Measurements from ENCODE around the gene CTSW.
A peak's percentile ranks its signal among the peaks of the same experiment; 100 is the strongest.
"Not testable (repeated sequence)": the region's sequence is repeated elsewhere in the genome, so short reads cannot be mapped to it uniquely, and the experiment has no call there.

Gene CTSW, protein sequence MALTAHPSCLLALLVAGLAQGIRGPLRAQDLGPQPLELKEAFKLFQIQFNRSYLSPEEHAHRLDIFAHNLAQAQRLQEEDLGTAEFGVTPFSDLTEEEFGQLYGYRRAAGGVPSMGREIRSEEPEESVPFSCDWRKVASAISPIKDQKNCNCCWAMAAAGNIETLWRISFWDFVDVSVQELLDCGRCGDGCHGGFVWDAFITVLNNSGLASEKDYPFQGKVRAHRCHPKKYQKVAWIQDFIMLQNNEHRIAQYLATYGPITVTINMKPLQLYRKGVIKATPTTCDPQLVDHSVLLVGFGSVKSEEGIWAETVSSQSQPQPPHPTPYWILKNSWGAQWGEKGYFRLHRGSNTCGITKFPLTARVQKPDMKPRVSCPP

DNA sequence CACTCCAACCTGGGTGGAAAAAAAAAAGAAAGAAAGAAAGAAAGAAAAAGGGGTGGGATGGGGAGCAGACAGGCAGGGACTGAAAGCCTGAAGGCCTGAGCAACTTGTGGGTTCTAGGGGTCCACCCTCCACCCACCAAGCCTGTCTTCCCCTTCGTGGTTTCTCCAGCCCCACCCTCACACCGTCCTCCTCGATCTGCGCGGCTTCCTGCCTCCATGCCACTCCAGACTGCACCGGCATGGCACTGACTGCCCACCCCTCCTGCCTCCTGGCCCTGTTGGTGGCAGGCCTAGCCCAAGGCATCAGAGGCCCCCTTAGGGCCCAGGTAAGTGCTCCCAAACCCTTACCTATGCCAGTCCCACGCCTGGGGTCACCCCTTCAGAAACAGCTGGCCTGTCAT, at the start of gene CTSW:
Gene CTSW, plus strand, starts transcription at position 221 of the 400 bp plus-strand sequence. Its CDS starts 18 bp downstream, at position 239.
- Histone ChIP-seq H3K36me3 (ENCODE audit: control insufficient read depth, insufficient read depth, low read length) (no peaks in the 10 kb centered on the region), H2AFZ (no peak within 1 kb of the TSS), H3K4me2 (ENCODE audit: low read length) (no peak within 1 kb of the TSS), H3K4me1 (no peaks in the 10 kb centered on the region), H3K4me3 (ENCODE audit: low read depth, low read length) (no peak within 1 kb of the TSS), H3K9me3 (ENCODE audit: control insufficient read depth, low read length) (no peaks in the 10 kb centered on the region), H3K9ac (no peak within 1 kb of the TSS), H3K27ac (no peak within 1 kb of the TSS), H3K27me3 (ENCODE audit: control insufficient read depth, insufficient read depth, low read length) (no peaks in the 10 kb centered on the region), H3K79me2 (no peaks in the 10 kb centered on the region)
- TF ChIP-seq, protein P1, sequence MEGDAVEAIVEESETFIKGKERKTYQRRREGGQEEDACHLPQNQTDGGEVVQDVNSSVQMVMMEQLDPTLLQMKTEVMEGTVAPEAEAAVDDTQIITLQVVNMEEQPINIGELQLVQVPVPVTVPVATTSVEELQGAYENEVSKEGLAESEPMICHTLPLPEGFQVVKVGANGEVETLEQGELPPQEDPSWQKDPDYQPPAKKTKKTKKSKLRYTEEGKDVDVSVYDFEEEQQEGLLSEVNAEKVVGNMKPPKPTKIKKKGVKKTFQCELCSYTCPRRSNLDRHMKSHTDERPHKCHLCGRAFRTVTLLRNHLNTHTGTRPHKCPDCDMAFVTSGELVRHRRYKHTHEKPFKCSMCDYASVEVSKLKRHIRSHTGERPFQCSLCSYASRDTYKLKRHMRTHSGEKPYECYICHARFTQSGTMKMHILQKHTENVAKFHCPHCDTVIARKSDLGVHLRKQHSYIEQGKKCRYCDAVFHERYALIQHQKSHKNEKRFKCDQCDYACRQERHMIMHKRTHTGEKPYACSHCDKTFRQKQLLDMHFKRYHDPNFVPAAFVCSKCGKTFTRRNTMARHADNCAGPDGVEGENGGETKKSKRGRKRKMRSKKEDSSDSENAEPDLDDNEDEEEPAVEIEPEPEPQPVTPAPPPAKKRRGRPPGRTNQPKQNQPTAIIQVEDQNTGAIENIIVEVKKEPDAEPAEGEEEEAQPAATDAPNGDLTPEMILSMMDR (IDR thresholded peaks at IDR 0.05) = no peak

DNA sequence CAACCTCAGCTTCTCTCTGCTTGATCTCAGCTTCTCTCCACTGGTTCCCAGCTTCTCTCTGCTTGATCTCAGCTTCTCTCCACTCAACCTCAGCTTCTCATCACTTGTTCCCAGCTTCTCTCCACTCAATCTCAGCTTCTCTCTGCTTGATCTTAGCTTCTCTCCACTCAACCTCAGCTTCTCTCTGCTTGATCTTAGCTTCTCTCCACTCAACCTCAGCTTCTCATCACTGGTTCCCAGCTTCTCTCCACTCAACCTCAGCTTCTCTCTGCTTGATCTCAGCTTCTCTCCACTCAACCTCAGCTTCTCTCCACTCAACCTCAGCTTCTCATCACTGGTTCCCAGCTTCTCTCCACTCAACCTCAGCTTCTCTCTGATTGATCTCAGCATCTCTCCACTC, 47.4 kb upstream of the CTSW start:
- H3K36me3 ChIP-seq (ENCODE audit: control insufficient read depth, insufficient read depth, low read length); H2AFZ ChIP-seq; H3K4me1 ChIP-seq: not testable (repeated sequence)

DNA sequence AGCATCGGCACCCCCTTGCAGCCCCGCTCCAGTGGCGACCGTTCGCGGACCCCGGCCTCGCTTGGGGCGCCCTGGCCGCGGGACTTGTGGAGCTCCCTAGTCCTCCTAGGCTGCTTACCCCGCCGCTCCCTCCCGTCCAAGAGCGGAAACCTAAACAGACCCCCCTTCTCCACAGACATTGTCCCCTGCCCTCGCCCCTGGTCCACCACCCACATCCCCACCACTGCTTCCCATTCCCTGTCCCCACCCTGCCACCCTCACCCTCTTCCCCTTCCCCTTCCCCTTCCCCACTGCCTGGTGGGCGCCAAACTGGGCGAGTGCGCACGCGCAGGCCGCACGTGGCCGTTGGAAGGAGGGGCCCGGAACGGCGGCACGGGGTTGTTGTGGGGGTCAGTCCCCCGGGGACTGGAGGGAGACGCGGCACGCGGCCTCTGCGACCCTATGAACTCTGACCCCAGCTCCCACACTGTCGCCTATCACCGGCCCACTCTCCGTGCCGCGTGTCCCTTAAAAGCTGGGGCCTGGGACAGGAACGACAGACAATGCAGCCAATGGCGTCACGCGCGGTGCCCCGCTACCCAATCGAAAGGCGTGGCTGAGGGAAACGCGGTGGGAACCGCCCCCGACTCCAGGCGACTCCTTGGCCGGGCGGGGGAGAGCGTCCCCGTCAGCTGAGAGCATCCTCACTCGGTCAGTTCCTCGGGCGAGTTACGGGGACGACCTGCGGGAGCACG, 46.2 kb upstream of the CTSW start, which contains the start of gene SNX32:
Gene SNX32, plus strand, starts transcription at position 667 of the 734 bp plus-strand sequence. CDS start 103 bp downstream, outside the sequence.
- no peaks in the 10 kb centered on the region for H3K79me2 ChIP-seq
- TF ChIP-seq, protein P1 (IDR thresholded peaks at IDR 0.05) = no peak
- H3K36me3 ChIP-seq (ENCODE audit: control insufficient read depth, insufficient read depth, low read length) = no peaks in the 10 kb centered on the region
- peak within 1 kb of the TSS; percentile 95 for H3K4me2 ChIP-seq (ENCODE audit: low read length)
- H3K4me1 ChIP-seq = peaks cover 3% of the 10 kb centered on the region
- no peaks in the 10 kb centered on the region for H3K27me3 ChIP-seq (ENCODE audit: control insufficient read depth, insufficient read depth, low read length)
- no peak within 1 kb of the TSS for H3K27ac ChIP-seq
- peak within 1 kb of the TSS; percentile 69 for H3K4me3 ChIP-seq (ENCODE audit: low read depth, low read length)
- no peaks in the 10 kb centered on the region for H3K9me3 ChIP-seq (ENCODE audit: control insufficient read depth, low read length)
- H3K9ac ChIP-seq = no peak within 1 kb of the TSS
- H2AFZ ChIP-seq = peak within 1 kb of the TSS; percentile 98

More for the DNA sequence above, 47.4 kb upstream of the CTSW start:
- not testable (repeated sequence) for H3K27me3 ChIP-seq (ENCODE audit: control insufficient read depth, insufficient read depth, low read length); H3K79me2 ChIP-seq; H3K27ac ChIP-seq; H3K4me2 ChIP-seq (ENCODE audit: low read length); H3K4me3 ChIP-seq (ENCODE audit: low read depth, low read length); H3K9ac ChIP-seq; H3K9me3 ChIP-seq (ENCODE audit: control insufficient read depth, low read length)

DNA sequence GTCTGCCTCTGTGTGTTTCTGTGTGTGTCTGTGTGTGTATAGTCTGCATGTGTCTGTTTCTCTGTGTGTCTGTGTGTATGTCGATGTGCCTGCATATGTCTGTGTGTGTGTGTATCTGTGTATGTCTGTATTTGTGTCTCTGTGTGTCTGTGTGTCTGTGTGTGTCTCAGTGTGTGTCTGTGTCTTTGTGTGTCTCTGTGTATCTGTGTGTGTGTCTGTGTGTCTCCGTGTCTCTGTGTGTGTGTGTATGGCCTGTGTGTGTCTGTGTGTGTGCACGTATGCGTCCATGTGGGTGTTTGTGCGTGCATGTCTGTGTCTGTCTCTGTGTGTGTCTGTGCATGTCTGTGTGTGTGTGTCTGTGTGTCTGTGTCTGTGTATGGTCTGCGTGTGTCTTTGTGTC, 45.4 kb upstream of the CTSW start:
- Histone ChIP-seq H3K27ac (no peak overlapping the region), H3K4me3 (ENCODE audit: low read depth, low read length) (peak overlapping the region; percentile 69), H3K4me2 (ENCODE audit: low read length) (peak overlapping the region; percentile 95), H2AFZ (peak overlapping the region; percentile 98), H3K4me1 (peaks cover 3% of the 10 kb centered on the region), H3K9ac (no peak overlapping the region), H3K36me3 (ENCODE audit: control insufficient read depth, insufficient read depth, low read length) (no peaks in the 10 kb centered on the region), H3K27me3 (ENCODE audit: control insufficient read depth, insufficient read depth, low read length) (no peaks in the 10 kb centered on the region), H3K9me3 (ENCODE audit: control insufficient read depth, low read length) (no peaks in the 10 kb centered on the region), H3K79me2 (no peaks in the 10 kb centered on the region)
- TF ChIP-seq, protein P1 (IDR thresholded peaks at IDR 0.05) = no peak

DNA sequence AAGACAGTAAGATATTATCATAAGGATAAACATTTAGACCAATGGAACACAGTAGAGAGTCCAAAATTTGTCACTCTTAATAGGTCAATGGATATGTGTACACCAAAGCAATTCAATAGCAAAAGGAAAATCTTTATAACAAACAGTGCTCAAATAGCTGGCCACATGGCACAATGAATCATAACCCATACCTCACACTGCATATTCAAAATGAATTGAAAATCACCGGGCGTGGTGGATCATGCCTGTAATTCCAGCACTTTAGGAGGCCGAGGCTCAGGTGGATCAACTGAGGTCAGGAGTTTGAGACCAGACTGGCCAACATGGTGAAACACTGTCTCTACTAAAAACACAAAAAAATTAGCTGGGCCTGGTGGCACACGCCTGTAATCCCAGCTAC, 37.5 kb upstream of the CTSW start:
- no peaks in the 10 kb centered on the region for H3K4me1 ChIP-seq
- H3K36me3 ChIP-seq (ENCODE audit: control insufficient read depth, insufficient read depth, low read length) = no peaks in the 10 kb centered on the region
- no peak overlapping the region for H3K4me2 ChIP-seq (ENCODE audit: low read length)
- no peak overlapping the region for H3K27ac ChIP-seq
- no peaks in the 10 kb centered on the region for H3K27me3 ChIP-seq (ENCODE audit: control insufficient read depth, insufficient read depth, low read length)
- H3K9me3 ChIP-seq (ENCODE audit: control insufficient read depth, low read length) = no peaks in the 10 kb centered on the region
- H2AFZ ChIP-seq = no peak overlapping the region
- H3K79me2 ChIP-seq = no peaks in the 10 kb centered on the region
- no peak overlapping the region for H3K9ac ChIP-seq
- H3K4me3 ChIP-seq (ENCODE audit: low read depth, low read length) = no peak overlapping the region
- TF ChIP-seq, protein P1 (IDR thresholded peaks at IDR 0.05) = no peak
